ENCODE measurements around the gene ELP4. TPM values are rescaled to one million over a fixed set of nuclear protein-coding genes. Genes with fewer than 3 reads are reported as not detected.

Gene ELP4
- total and polyA plus RNA-seq, 2 experiments from 2014 or later = 28.2 to 38.3 TPM

- Histone ChIP-seq H3K27ac (ENCODE audit: low read depth) (no peak overlapping the region), H2AFZ (no peak overlapping the region), H3K27me3 (ENCODE audit: insufficient read depth) (no peaks in the 10 kb centered on the region), H3K4me3 (no peak overlapping the region), H4K20me1 (replicated peaks; ENCODE audit: insufficient read depth) (no peaks in the 10 kb centered on the region), H3F3A (replicated peaks; ENCODE audit: low read depth) (no peaks in the 10 kb centered on the region), H3K79me2 (replicated peaks; ENCODE audit: insufficient read depth) (no peaks in the 10 kb centered on the region), H3K36me3 (ENCODE audit: insufficient read depth) (no peaks in the 10 kb centered on the region), H3K9me2 (ENCODE audit: insufficient read depth) (no peaks in the 10 kb centered on the region), H3K4me2 (peak overlapping the region; percentile 45; the same call in 1 of the 2 replicates), H3K4me1 (ENCODE audit: insufficient read depth) (peaks cover 14% of the 10 kb centered on the region; the same call in 1 of the 2 replicates)
- H3K36me3 Mint-ChIP-seq (ENCODE audit: low read depth) = 0 out of 3 replicates have a peak, but pooled peaks cover 1% of the 10 kb centered on the region
- peaks cover 7% of the 10 kb centered on the region; the same call in 2 of the 3 replicates for H3K9me3 Mint-ChIP-seq
- H3K4me1 Mint-ChIP-seq = peaks cover 15% of the 10 kb centered on the region
- ATAC-seq (peak; percentile 75), DNase-seq (ENCODE audit: low spot score) (peak; percentile 27)
- TF ChIP-seq REST (IDR thresholded peaks at IDR 0.05; ENCODE audit: unreplicated experiment) (no peak), CREB1 (CRISPR knock-in tag; IDR thresholded peaks at IDR 0.05; ENCODE audit: low read depth) (no peak), ETS1 (IDR thresholded peaks at IDR 0.05) (no peak), ZNF462 (CRISPR knock-in tag; IDR thresholded peaks at IDR 0.05) (no peak), ZNF331 (CRISPR knock-in tag; IDR thresholded peaks at IDR 0.05; ENCODE audit: low read depth) (no peak), EZH2phosphoT487 (IDR thresholded peaks at IDR 0.05; ENCODE audit: unreplicated experiment) (no peak), ZNF114 (CRISPR knock-in tag; IDR thresholded peaks at IDR 0.05) (no peak), EZH2 (IDR thresholded peaks at IDR 0.05; ENCODE audit: low read depth, unreplicated experiment) (no peak), POLR2AphosphoS5 (IDR thresholded peaks at IDR 0.05; ENCODE audit: low read depth) (no peak), JUNB (IDR thresholded peaks at IDR 0.05; ENCODE audit: unreplicated experiment) (no peak), STAT1 (IDR thresholded peaks at IDR 0.05; ENCODE audit: unreplicated experiment) (no peak), NANOG (IDR thresholded peaks at IDR 0.05; ENCODE audit: borderline replicate concordance) (no peak), CTCF (conservative IDR thresholded peaks at IDR 0.05; ENCODE audit: low read depth in 2 of 2) (no peak)
- H3K4me3 Mint-ChIP-seq = no peak overlapping the region
- no peak overlapping the region for H3K27ac Mint-ChIP-seq
- peaks cover 1% of the 10 kb centered on the region for H3K27me3 Mint-ChIP-seq (ENCODE audit: insufficient read depth, low read depth, poor library complexity)
Observed at GRCh38 chr11:31582697-31583096, 73.1 kb downstream of the ELP4 start.
